Keratinocyte (primary cell): ENCODE measurements around the gene FOXI1. TPM values are rescaled to one million over a fixed set of nuclear protein-coding genes. Genes with fewer than 3 reads are reported as not detected.

ENCODE experiments used
- DNase-seq: peaks from one replicate; pipeline ENCODE4 v3.0.0-alpha.2; 2011; ENCODE audit warnings: low read depth, missing footprints, low spot score
- FAIRE-seq: peaks from 2 replicates; lab custom pipeline; 2011; peaks lifted over from hg19 to GRCh38; lab: Jason Lieb, UNC
- H2AFZ ChIP-seq: 2 replicates; pipeline ENCODE4 v1.6.0; 2012; ENCODE audit warnings: low read length, control low read depth, inconsistent platforms; ENCODE audit not compliant: control insufficient read depth
- H3K27ac ChIP-seq: 2 replicates; pipeline ENCODE4 v1.5.1; 2011; ENCODE audit warnings: low read length; ENCODE audit not compliant: control insufficient read depth, insufficient read depth
- H3K27me3 ChIP-seq: 3 replicates; pipeline ENCODE4 v1.6.0; 2011; ENCODE audit warnings: low read length; ENCODE audit not compliant: control insufficient read depth, insufficient read depth; ENCODE audit errors: extremely low read depth
- H3K36me3 ChIP-seq, 2 experiments: 2 replicates in 1 of 2; 3 replicates in 1 of 2; pipeline ENCODE4 v1.5.1; 2011; ENCODE audit warnings: low read length in 2 of 2, mild to moderate bottlenecking in 1 of 2; ENCODE audit not compliant: control insufficient read depth in 2 of 2, insufficient read depth in 2 of 2; ENCODE audit errors: extremely low read depth in 1 of 2
- H3K4me1 ChIP-seq: 3 replicates; pipeline ENCODE4 v1.5.1; 2011; ENCODE audit warnings: low read length; ENCODE audit not compliant: control insufficient read depth, insufficient read depth; ENCODE audit errors: extremely low read depth
- H3K4me2 ChIP-seq: 3 replicates; pipeline ENCODE4 v1.6.0; 2011; ENCODE audit warnings: low read depth, low read length; ENCODE audit not compliant: control insufficient read depth, insufficient read depth; ENCODE audit errors: extremely low read depth
- H3K4me3 ChIP-seq, 3 experiments: fragments of 200-600 bp in 1 of 3; sonication (generic) in 1 of 3; 2 replicates in 2 of 3; 3 replicates in 1 of 3; pipeline ENCODE4 v1.5.1; 2011 to 2016; ENCODE audit warnings: low read length in 3 of 3, mild to moderate bottlenecking in 3 of 3, control low read depth in 2 of 3, inconsistent platforms in 1 of 3, low read depth in 1 of 3, mixed read lengths in 1 of 3, mixed run types in 1 of 3, moderate library complexity in 1 of 3; ENCODE audit not compliant: control insufficient read depth in 2 of 3, insufficient read depth in 2 of 3; ENCODE audit errors: extremely low read depth in 1 of 3
- H3K79me2 ChIP-seq: 2 replicates; pipeline ENCODE4 v1.6.0; 2012; ENCODE audit warnings: low read length; ENCODE audit not compliant: control insufficient read depth, insufficient read depth
- H3K9ac ChIP-seq: 3 replicates; pipeline ENCODE4 v1.6.0; 2011; ENCODE audit warnings: low read length; ENCODE audit not compliant: control insufficient read depth, insufficient read depth; ENCODE audit errors: extremely low read depth
- H3K9me1 ChIP-seq: 3 replicates; pipeline ENCODE4 v1.6.0; 2011; ENCODE audit warnings: low read length; ENCODE audit not compliant: control insufficient read depth, insufficient read depth; ENCODE audit errors: extremely low read depth
- H3K9me3 ChIP-seq: 2 replicates; pipeline ENCODE4 v1.5.1; 2012; ENCODE audit warnings: low read depth, low read length; ENCODE audit not compliant: control insufficient read depth
- H4K20me1 ChIP-seq: 3 replicates; pipeline ENCODE4 v1.6.0; 2011; ENCODE audit warnings: low read length; ENCODE audit not compliant: control insufficient read depth, insufficient read depth; ENCODE audit errors: extremely low read depth
- CTCF ChIP-seq, 3 experiments: IDR thresholded peaks in 1 of 3; conservative IDR thresholded peaks in 1 of 3; optimal IDR thresholded peaks in 1 of 3; 2 replicates in 2 of 3; 3 replicates in 1 of 3; pipeline versions ENCODE3 to v1.5.1; 2011; ENCODE audit warnings: low read length in 3 of 3, mild to moderate bottlenecking in 3 of 3, moderate library complexity in 2 of 3, control low read depth in 1 of 3, inconsistent platforms in 1 of 3; ENCODE audit not compliant: insufficient read depth in 2 of 3; ENCODE audit errors: extremely low read depth in 1 of 3
- EZH2 ChIP-seq: IDR thresholded peaks from one replicate; pipeline ENCODE4 v1.6.1; 2012; ENCODE audit warnings: inconsistent platforms, mild to moderate bottlenecking, low read length, moderate library complexity
- dilution Hi-C: fragments of 300-500 bp; cut with MboI; formaldehyde crosslinking; loops from one replicate; pipeline ENCODE4 v1.7.0; 2020; ENCODE audit warnings: low sequenced_read_pairs; ENCODE audit not compliant: extremely low pct_ligation_motif_present
- polyA plus RNA-seq, 5 experiments: library from polyadenylated mRNA; depleted of rRNA in 3 of 5; stranded (reverse) in 3 of 5; stranded (forward) in 1 of 5; unstranded in 1 of 5; fragments of >200 nt; gene quantifications; 1 replicate in 1 of 5; 2 replicates in 3 of 5; 3 replicates in 1 of 5; pipeline versions ENCODE4 v1.2.1 to v1.2.3, GENCODE V29; 2011 to 2012; ENCODE audit warnings: missing spikeins in 2 of 5, low read depth in 1 of 5, low replicate concordance in 1 of 5

The FOXI1 gene
- polyA plus RNA-seq, 1 donor (not counting 4 experiments of a cell fraction or from before 2014, with no cell fraction given), result not detected

- no peaks in the 10 kb centered on the region for H3K9me1 ChIP-seq
- H3K4me1 ChIP-seq, result peaks cover 15% of the 10 kb centered on the region
- TF ChIP-seq CTCF (optimal IDR thresholded peaks at IDR 0.05 in 1 of 3, IDR thresholded peaks at IDR 0.05 in 1 of 3, conservative IDR thresholded peaks at IDR 0.05 in 1 of 3; ENCODE audit: extremely low read depth in 1 of 3, insufficient read depth in 2 of 3, low read length in 3 of 3), result no peak
- no peak for TF ChIP-seq EZH2
- dilution Hi-C loops, result no loop called here
- no peaks in the 10 kb centered on the region for H4K20me1 ChIP-seq
- FAIRE-seq, result peak; percentile 23
- no peak overlapping the region for H3K9ac ChIP-seq
- no peak overlapping the region for H3K4me3 ChIP-seq
- no peak overlapping the region for H2AFZ ChIP-seq
- peak overlapping the region; percentile 54 for H3K4me2 ChIP-seq
- no peaks in the 10 kb centered on the region for H3K79me2 ChIP-seq
- DNase-seq, result peak; percentile 60
- no peaks in the 10 kb centered on the region for H3K9me3 ChIP-seq
- no peaks in the 10 kb centered on the region for H3K27me3 ChIP-seq
- H3K27ac ChIP-seq, result peak overlapping the region; percentile 36
- H3K36me3 ChIP-seq, result no peaks in the 10 kb centered on the region
These were observed 45.6 kb downstream of the FOXI1 start for GRCh38 chr5:170151097-170151831.

GRCh38 chr5:170152767-170153166, 47.1 kb downstream of the FOXI1 start:
- Histone ChIP-seq H2AFZ (no peak overlapping the region), H3K9me1 (no peaks in the 10 kb centered on the region), H3K4me2 (no peak overlapping the region), H4K20me1 (no peaks in the 10 kb centered on the region), H3K4me1 (peaks cover 15% of the 10 kb centered on the region), H3K9ac (no peak overlapping the region), H3K79me2 (no peaks in the 10 kb centered on the region), H3K27me3 (no peaks in the 10 kb centered on the region), H3K4me3 (no peak overlapping the region), H3K36me3 (no peaks in the 10 kb centered on the region), H3K27ac (no peak overlapping the region), H3K9me3 (no peaks in the 10 kb centered on the region)
- no peak for TF ChIP-seq CTCF (optimal IDR thresholded peaks at IDR 0.05 in 1 of 3, IDR thresholded peaks at IDR 0.05 in 1 of 3, conservative IDR thresholded peaks at IDR 0.05 in 1 of 3; ENCODE audit: extremely low read depth in 1 of 3, insufficient read depth in 2 of 3, low read length in 3 of 3)
- TF ChIP-seq EZH2, result no peak
- DNase-seq (no peak), FAIRE-seq (no peak)
- dilution Hi-C loops, result no loop called here
